ENCODE results near the gene ABCC2.

Gene ABCC2

GRCh38 chr10:99740933-99741559 is 41.4 kb upstream of the ABCC2 start:
- Histone ChIP-seq H3K4ac (ENCODE audit: low read depth, low read length) (no peak overlapping the region), H3K18ac (ENCODE audit: low read length) (no peak overlapping the region), H3K27me3 (ENCODE audit: insufficient read depth, low read length) (no peaks in the 10 kb centered on the region), H3K4me3 (ENCODE audit: low read depth, low read length) (no peak overlapping the region), H3K79me1 (ENCODE audit: low read length) (no peaks in the 10 kb centered on the region), H2BK120ac (ENCODE audit: insufficient read depth, low read length, poor library complexity) (no peak overlapping the region), H3K27ac (ENCODE audit: low read depth, low read length) (no peak overlapping the region), H4K8ac (ENCODE audit: low read depth, low read length) (no peak overlapping the region), H4K91ac (ENCODE audit: low read depth, low read length) (no peak overlapping the region), H2BK12ac (ENCODE audit: low read length) (no peak overlapping the region), H3K36me3 (ENCODE audit: control insufficient read depth in 1 of 2, insufficient read depth in 2 of 2, low read length in 2 of 2) (peaks cover 6 to 9% of the 10 kb centered on the region in 2 experiments), H2AFZ (ENCODE audit: insufficient read depth, low read length, poor library complexity) (no peak overlapping the region), H3K23ac (ENCODE audit: low read length) (no peak overlapping the region), H2BK5ac (ENCODE audit: low read depth, low read length, poor library complexity) (no peak overlapping the region), H3K79me2 (ENCODE audit: control insufficient read depth, insufficient read depth, low read length, poor library complexity) (no peaks in the 10 kb centered on the region), H3K9ac (ENCODE audit: low read length) (no peak overlapping the region), H3K14ac (ENCODE audit: low read length) (no peak overlapping the region), H3K4me2 (ENCODE audit: low read length) (no peak overlapping the region), H3K9me3 (ENCODE audit: insufficient read depth, low read depth, low read length) (no peaks in the 10 kb centered on the region), H4K12ac (ENCODE audit: low read depth, low read length) (no peak overlapping the region), H2AK5ac (ENCODE audit: low read length) (no peak overlapping the region), H3K4me1 (ENCODE audit: control insufficient read depth in 1 of 2, insufficient read depth in 2 of 2, low read length in 2 of 2) (no peaks in the 10 kb centered on the region)
- DNase-seq = no peak
- no CpG with 5 or more reads among the region's 3 CpGs for WGBS (ENCODE audit: extremely low coverage, insufficient coverage, insufficient read length)

GRCh38 chr10:99742254-99742653 is 40.2 kb upstream of the ABCC2 start:
- Histone ChIP-seq H3K23ac (ENCODE audit: low read length) (no peak overlapping the region), H4K8ac (ENCODE audit: low read depth, low read length) (no peak overlapping the region)

GRCh38 chr10:99742701-99743100 is 39.7 kb upstream of the ABCC2 start:
- H2BK120ac ChIP-seq (ENCODE audit: insufficient read depth, low read length, poor library complexity) = no peak overlapping the region
- H3K4ac ChIP-seq (ENCODE audit: low read depth, low read length) = no peak overlapping the region
- no peak overlapping the region for H3K18ac ChIP-seq (ENCODE audit: low read length)
- H4K8ac ChIP-seq (ENCODE audit: low read depth, low read length) = no peak overlapping the region
- DNase-seq = no peak
- H3K9ac ChIP-seq (ENCODE audit: low read length) = no peak overlapping the region
- H2BK5ac ChIP-seq (ENCODE audit: low read depth, low read length, poor library complexity) = no peak overlapping the region
- no peaks in the 10 kb centered on the region for H3K9me3 ChIP-seq (ENCODE audit: insufficient read depth, low read depth, low read length)
- H4K91ac ChIP-seq (ENCODE audit: low read depth, low read length) = no peak overlapping the region
- no peaks in the 10 kb centered on the region for H3K79me2 ChIP-seq (ENCODE audit: control insufficient read depth, insufficient read depth, low read length, poor library complexity)
- no CpG with 5 or more reads among the region's 2 CpGs for WGBS (ENCODE audit: extremely low coverage, insufficient coverage, insufficient read length)
- H2BK12ac ChIP-seq (ENCODE audit: low read length) = no peak overlapping the region
- H3K27ac ChIP-seq (ENCODE audit: low read depth, low read length) = no peak overlapping the region
- no peak overlapping the region for H3K14ac ChIP-seq (ENCODE audit: low read length)
- no peak overlapping the region for H3K4me3 ChIP-seq (ENCODE audit: low read depth, low read length)
- no peak overlapping the region for H3K23ac ChIP-seq (ENCODE audit: low read length)
- no peaks in the 10 kb centered on the region for H3K27me3 ChIP-seq (ENCODE audit: insufficient read depth, low read length)
- no peak overlapping the region for H2AK5ac ChIP-seq (ENCODE audit: low read length)
- no peak overlapping the region for H2AFZ ChIP-seq (ENCODE audit: insufficient read depth, low read length, poor library complexity)
- H3K36me3 ChIP-seq (ENCODE audit: control insufficient read depth in 1 of 2, insufficient read depth in 2 of 2, low read length in 2 of 2) = peaks cover 9 to 13% of the 10 kb centered on the region in 2 experiments
- no peak overlapping the region for H4K12ac ChIP-seq (ENCODE audit: low read depth, low read length)
- no peaks in the 10 kb centered on the region for H3K4me1 ChIP-seq (ENCODE audit: control insufficient read depth in 1 of 2, insufficient read depth in 2 of 2, low read length in 2 of 2)
- no peak overlapping the region for H3K4me2 ChIP-seq (ENCODE audit: low read length)
- H3K79me1 ChIP-seq (ENCODE audit: low read length) = no peaks in the 10 kb centered on the region

More at GRCh38 chr10:99742254-99742653, 40.2 kb upstream of the ABCC2 start:
- no peak overlapping the region for H2BK12ac ChIP-seq (ENCODE audit: low read length)
- no peak overlapping the region for H3K18ac ChIP-seq (ENCODE audit: low read length)
- no peaks in the 10 kb centered on the region for H3K9me3 ChIP-seq (ENCODE audit: insufficient read depth, low read depth, low read length)
- H2AFZ ChIP-seq (ENCODE audit: insufficient read depth, low read length, poor library complexity) = no peak overlapping the region
- no peak overlapping the region for H4K12ac ChIP-seq (ENCODE audit: low read depth, low read length)
- no peak for DNase-seq
- H3K79me1 ChIP-seq (ENCODE audit: low read length) = no peaks in the 10 kb centered on the region
- H3K14ac ChIP-seq (ENCODE audit: low read length) = no peak overlapping the region
- H3K27ac ChIP-seq (ENCODE audit: low read depth, low read length) = no peak overlapping the region
- H3K4ac ChIP-seq (ENCODE audit: low read depth, low read length) = no peak overlapping the region
- no peak overlapping the region for H2BK5ac ChIP-seq (ENCODE audit: low read depth, low read length, poor library complexity)
- H2AK5ac ChIP-seq (ENCODE audit: low read length) = no peak overlapping the region
- no peaks in the 10 kb centered on the region for H3K27me3 ChIP-seq (ENCODE audit: insufficient read depth, low read length)
- H4K91ac ChIP-seq (ENCODE audit: low read depth, low read length) = no peak overlapping the region
- no peak overlapping the region for H2BK120ac ChIP-seq (ENCODE audit: insufficient read depth, low read length, poor library complexity)
- H3K4me3 ChIP-seq (ENCODE audit: low read depth, low read length) = no peak overlapping the region
- H3K4me1 ChIP-seq (ENCODE audit: control insufficient read depth in 1 of 2, insufficient read depth in 2 of 2, low read length in 2 of 2) = no peaks in the 10 kb centered on the region
- H3K4me2 ChIP-seq (ENCODE audit: low read length) = no peak overlapping the region
- peaks cover 7 to 13% of the 10 kb centered on the region in 2 experiments for H3K36me3 ChIP-seq (ENCODE audit: control insufficient read depth in 1 of 2, insufficient read depth in 2 of 2, low read length in 2 of 2)
- H3K79me2 ChIP-seq (ENCODE audit: control insufficient read depth, insufficient read depth, low read length, poor library complexity) = no peaks in the 10 kb centered on the region
- H3K9ac ChIP-seq (ENCODE audit: low read length) = no peak overlapping the region

- Histone ChIP-seq H3K79me1 (ENCODE audit: low read length) (no peaks in the 10 kb centered on the region), H3K9me3 (ENCODE audit: insufficient read depth, low read depth, low read length) (no peaks in the 10 kb centered on the region), H3K36me3 (ENCODE audit: control insufficient read depth in 1 of 2, insufficient read depth in 2 of 2, low read length in 2 of 2) (peaks cover 9 to 13% of the 10 kb centered on the region in 2 experiments), H3K27me3 (ENCODE audit: insufficient read depth, low read length) (no peaks in the 10 kb centered on the region), H3K4ac (ENCODE audit: low read depth, low read length) (no peak overlapping the region), H3K79me2 (ENCODE audit: control insufficient read depth, insufficient read depth, low read length, poor library complexity) (no peaks in the 10 kb centered on the region), H3K4me1 (ENCODE audit: control insufficient read depth in 1 of 2, insufficient read depth in 2 of 2, low read length in 2 of 2) (no peaks in the 10 kb centered on the region), H3K4me3 (ENCODE audit: low read depth, low read length) (no peak overlapping the region), H3K4me2 (ENCODE audit: low read length) (no peak overlapping the region), H3K14ac (ENCODE audit: low read length) (no peak overlapping the region), H2BK5ac (ENCODE audit: low read depth, low read length, poor library complexity) (no peak overlapping the region), H3K9ac (ENCODE audit: low read length) (no peak overlapping the region), H3K27ac (ENCODE audit: low read depth, low read length) (no peak overlapping the region), H4K91ac (ENCODE audit: low read depth, low read length) (no peak overlapping the region), H3K23ac (ENCODE audit: low read length) (no peak overlapping the region), H2AFZ (ENCODE audit: insufficient read depth, low read length, poor library complexity) (no peak overlapping the region), H4K8ac (ENCODE audit: low read depth, low read length) (no peak overlapping the region), H2BK12ac (ENCODE audit: low read length) (no peak overlapping the region), H2BK120ac (ENCODE audit: insufficient read depth, low read length, poor library complexity) (no peak overlapping the region), H4K12ac (ENCODE audit: low read depth, low read length) (no peak overlapping the region), H2AK5ac (ENCODE audit: low read length) (no peak overlapping the region), H3K18ac (ENCODE audit: low read length) (no peak overlapping the region)
- DNase-seq = no peak
- no CpG with 5 or more reads among the region's 3 CpGs for WGBS (ENCODE audit: extremely low coverage, insufficient coverage, insufficient read length)
Observed at GRCh38 chr10:99743841-99744240, 38.6 kb upstream of the ABCC2 start.
